Lower leg skin (tissue), 3 donors: ENCODE data around the gene DEFB108B.
"Not testable (repeated sequence)": the region's sequence is repeated elsewhere in the genome, so short reads cannot be mapped to it uniquely, and the experiment has no call there.

Experiments
- CTCF ChIP-seq, 3 donors: fragments of 450-650 bp; IDR thresholded peaks; one replicate each; pipeline ENCODE4 v1.5.1; 2016; ENCODE audit warnings: antibody characterized with exemption in 3 of 3, mild to moderate bottlenecking in 3 of 3, moderate library complexity in 2 of 3
- POLR2A ChIP-seq, 2 donors: fragments of 450-650 bp; IDR thresholded peaks; one replicate each; pipeline ENCODE4 v1.6.1; 2016 to 2017; ENCODE audit warnings: antibody characterized with exemption in 2 of 2, mild to moderate bottlenecking in 1 of 2, moderate library complexity in 1 of 2

DNA sequence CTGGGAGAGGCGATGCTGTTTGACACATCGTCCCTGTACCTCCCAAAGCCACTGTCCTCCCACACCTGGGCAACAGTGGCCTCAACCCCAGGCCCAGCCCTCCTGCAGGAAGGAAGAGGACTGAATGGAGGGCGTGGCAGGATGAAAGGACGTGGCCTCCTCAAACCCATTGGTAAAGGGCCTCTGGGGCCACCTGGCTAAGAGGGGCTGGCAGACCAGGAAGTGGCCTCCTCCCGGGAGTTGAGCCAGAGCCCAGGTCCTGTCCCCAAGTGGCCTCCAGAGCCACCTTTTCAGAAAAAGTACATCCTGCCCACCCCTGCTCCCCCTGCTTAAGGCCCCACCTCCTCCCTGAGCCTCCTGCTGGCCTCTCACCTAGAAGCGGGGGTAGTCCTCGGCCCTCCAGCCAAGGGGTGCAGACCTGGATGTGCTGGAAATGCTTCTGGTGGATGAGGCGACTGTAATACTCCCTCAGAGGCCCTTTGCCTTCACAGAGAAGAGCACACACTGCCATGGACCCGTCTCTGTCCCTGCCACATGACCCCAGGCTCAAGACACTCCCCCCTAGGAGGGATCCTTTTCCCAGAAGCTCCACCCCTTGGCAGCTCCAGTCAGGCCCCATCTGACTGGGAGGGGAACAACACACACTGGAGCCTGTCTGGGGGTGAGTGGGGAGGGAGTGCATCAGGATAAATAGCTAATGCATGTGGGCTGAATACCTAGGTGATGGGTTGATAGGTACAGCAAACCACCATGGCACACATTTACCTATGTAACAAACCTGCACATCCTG, 28.6 kb upstream of the DEFB108B start:
- TF ChIP-seq CTCF, POLR2A (IDR thresholded peaks at IDR 0.05): not testable (repeated sequence)
